HG02852 (cell line): Measurements from ENCODE around the gene GPAT3.
A peak's percentile ranks its signal among the peaks of the same experiment; 100 is the strongest.
"Not testable (repeated sequence)": the region's sequence is repeated elsewhere in the genome, so short reads cannot be mapped to it uniquely, and the experiment has no call there.

Source experiments
- ATAC-seq: cut with Tn5 transposase; IDR thresholded peaks from one replicate; pipeline ENCODE4 v1.9.1; 2021; ENCODE audit warnings: mild to moderate bottlenecking, moderate library complexity; ENCODE audit not compliant: unreplicated experiment

GPAT3 gene

GRCh38 chr4:83548151-83548905, 12.4 kb downstream of the GPAT3 start:
- ATAC-seq, result peak; percentile 95

DNA sequence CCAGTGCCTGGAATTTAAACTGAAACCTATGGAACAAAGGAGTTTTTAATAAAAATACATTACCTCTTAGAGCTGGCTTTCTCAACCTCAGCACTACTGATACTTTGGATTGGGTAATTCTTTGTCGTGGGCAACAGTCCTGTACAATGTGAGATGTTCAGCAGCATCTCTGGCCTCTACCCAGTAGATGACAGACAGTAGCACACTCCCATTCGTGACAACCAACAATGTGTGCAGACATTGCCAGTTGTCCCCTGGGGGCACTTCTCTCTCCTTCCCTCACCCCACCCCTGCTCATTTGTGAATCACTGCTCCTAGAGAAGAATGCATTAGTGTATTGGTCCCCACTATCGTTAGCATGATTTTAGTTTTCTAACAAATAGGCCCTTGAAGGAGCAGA, 16.2 kb downstream of the GPAT3 start:
- ATAC-seq, result no peak

- ATAC-seq, result peak; percentile 33
These were observed 17.0 kb downstream of the GPAT3 start for GRCh38 chr4:83552924-83553323.

DNA sequence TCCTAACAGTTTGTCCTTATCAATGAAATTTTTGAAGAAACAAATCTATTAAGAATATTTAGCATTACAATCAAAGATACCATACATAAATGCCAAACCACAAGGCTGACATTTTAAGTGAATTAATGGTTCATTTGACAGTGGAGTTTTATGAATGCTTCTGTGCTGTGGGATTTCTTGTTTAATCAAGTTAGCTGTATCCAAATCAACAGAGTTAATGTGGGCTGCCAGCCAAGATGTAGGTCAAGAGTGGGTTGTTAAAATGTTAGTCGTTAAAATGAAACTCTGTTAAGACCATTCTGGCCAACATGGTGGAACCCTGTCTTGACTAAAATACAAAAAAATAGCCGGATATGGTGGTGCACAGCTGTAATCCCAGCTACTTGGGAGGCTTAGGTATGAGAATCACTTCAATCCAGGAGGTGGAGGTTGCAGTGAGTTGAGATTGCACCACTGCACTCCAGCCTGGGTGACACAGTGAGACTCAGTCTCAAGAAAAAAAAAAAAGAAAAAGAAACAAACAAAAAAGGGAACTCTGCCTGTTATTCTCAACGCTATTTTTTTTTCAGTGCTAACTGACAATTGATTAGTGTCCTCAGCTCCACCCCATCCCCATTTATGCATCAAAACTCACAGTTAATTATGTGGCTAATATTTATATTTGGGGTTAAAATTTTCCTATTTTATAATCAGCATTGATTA, 20.2 kb downstream of the GPAT3 start:
- no peak for ATAC-seq

GRCh38 chr4:83556816-83557215, 20.9 kb downstream of the GPAT3 start:
- ATAC-seq, result no peak

DNA sequence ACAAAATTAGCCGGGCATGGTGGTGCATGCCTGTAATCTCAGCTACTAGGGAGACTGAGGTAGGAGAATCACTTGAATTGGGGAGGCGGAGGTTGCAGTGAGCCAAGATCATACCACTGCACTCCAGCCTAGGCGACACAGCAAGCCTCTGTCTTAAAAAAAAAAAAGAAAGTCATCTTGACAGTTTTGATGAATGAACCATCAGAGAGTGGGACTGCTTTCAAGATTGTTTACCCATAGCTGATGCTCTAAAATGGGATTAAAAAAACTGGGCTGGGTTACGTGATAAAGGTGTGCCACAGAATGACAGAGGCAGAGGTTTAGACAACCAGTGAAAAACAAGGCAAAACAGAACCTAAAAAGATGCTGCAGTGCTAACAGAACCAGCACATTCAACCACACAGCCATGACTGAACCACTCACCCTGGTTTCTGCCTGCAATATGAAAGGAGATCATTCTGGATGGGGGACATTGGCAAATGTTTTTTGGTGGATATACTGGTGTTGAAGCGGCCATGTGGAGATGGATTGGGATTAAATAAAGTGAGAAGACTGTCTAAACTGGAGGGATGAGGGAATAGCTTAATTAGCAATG, 22.2 kb downstream of the GPAT3 start:
- ATAC-seq, result no peak

DNA sequence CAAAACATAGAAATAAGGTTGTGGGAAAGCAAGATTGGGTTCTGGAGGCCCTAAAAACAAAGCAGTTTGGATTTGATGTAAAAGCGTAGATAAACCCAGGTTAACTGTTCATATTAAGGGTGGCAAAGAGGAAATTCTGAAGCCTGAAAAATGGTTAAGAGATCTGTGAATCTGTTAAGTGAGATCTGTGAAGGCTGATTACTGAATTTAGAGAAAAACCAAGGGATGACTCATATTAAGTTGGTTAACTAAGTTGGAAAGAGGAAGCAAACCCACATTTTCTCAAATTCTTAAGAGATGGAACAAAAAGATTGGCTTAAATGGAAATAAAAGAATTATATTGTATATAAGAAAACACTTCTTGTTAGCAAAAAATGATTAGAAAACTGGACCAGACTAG, 22.8 kb downstream of the GPAT3 start:
- no peak for ATAC-seq

- no peak for ATAC-seq
These were observed 24.6 kb downstream of the GPAT3 start for GRCh38 chr4:83560523-83560922.

DNA sequence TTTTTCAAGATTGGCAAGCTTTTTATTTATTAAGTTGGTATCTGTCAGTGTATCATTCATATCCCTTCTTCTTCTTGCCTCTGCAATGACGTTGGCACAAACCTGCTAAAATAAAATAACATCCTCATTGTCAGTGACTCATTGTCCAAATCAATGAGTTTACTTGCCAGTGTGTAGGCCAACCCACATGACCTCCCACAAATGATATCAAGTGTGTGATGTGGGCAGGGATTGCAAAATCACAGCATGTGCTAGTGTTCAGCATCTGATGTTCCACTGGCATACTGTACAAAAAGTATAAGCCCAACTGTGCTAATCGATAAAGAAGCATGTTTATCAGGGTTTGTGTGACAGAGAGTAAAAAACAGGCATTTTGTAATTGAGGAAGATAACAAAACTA, 25.5 kb downstream of the GPAT3 start:
- ATAC-seq, result no peak

- no peak for ATAC-seq
These were observed 28.1 kb downstream of the GPAT3 start for GRCh38 chr4:83563998-83564397.

- ATAC-seq, result no peak
These were observed 32.2 kb downstream of the GPAT3 start for GRCh38 chr4:83568062-83568461.

GRCh38 chr4:83569429-83569828, 33.5 kb downstream of the GPAT3 start:
- no peak for ATAC-seq

- ATAC-seq, result peak; percentile 91
These were observed 34.1 kb downstream of the GPAT3 start for GRCh38 chr4:83569987-83570386.

DNA sequence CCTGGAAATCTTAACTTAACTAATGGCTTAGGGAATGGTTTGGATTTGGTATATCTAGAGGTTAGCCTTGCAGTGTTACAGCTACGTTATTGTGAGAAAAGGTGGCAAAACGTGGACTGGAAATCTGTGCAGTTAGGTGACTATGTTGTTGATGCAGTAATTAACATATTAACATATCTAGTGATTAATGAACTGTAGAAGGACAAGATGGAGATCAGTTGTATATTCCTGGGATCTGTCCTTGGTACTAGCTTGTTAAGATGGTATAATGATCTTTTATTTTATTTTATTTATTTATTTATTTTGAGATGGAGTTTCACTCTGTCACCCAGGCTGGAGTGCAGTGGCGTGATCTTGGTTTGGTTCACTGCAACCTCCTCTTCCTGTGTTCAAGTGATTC, 36.9 kb downstream of the GPAT3 start:
- ATAC-seq, result no peak

DNA sequence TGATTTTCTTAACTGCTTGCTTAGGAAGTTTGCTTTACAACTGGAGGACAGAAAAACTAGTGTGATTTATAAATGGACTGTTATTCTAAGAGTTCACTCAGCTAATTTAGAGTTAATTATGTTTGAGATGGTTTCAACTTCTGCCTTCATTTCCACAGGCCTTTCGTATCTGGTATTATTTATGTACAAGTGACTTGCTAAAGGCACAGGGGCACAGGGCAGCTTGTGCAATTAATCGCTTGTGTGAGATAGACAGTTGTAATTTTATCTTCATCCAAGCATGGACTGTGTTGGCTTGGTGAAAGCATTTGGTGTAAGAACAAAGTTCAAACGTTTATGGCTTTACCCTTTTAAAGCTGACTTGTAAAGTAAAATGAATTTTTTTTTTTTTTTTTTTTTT, 38.3 kb downstream of the GPAT3 start:
- ATAC-seq, result no peak

GRCh38 chr4:83576237-83576636, 40.3 kb downstream of the GPAT3 start:
- not testable (repeated sequence) for ATAC-seq

GRCh38 chr4:83581411-83582288, 45.7 kb downstream of the GPAT3 start:
- ATAC-seq, result peak; percentile 86

GRCh38 chr4:83582289-83582785, 46.4 kb downstream of the GPAT3 start:
- ATAC-seq, result peak; percentile 40

DNA sequence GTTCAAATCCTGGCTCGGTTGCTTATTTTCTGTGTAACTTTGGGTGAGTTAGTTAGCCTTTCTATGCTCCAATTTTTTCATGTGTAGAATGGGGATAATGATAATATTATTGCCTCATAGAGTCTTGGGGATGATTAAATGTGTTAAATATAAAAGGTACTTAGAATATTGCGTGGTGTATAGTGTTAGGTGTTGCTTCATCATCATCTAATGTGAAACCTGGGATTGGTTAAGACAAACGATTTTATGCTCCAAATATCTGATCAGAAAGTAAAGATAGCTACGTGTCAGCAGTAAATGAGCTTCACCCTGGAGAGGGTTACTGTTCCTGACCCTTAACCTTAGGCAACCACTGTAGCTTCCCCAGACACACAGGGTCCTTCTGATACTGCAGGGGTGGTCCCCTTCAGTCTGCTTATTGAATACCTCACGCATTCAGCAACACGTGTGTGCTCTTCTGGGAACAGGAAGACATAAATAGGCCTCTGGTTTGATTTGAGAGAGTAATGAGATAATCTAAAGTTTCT, 50.1 kb downstream of the GPAT3 start:
- no peak for ATAC-seq

DNA sequence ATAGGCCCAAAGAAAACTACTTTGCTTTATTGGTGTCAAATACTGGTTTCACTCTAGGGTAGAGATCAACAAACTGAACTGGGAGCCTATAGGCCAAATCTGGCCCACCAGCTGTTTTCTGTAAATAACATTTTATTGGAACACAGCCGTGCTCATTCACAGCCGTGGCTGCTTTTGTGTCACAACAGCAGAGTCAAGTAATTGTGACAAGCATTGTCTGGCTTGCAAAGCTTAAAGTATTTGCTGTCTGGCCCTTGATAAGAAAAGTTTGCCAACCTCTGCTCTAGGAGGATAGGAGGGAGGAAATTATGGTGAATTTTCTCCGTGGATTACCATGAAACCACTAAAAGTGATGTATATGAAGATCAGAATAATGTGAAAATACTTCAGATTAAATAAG, 53.4 kb downstream of the GPAT3 start:
- ATAC-seq, result no peak

- ATAC-seq, result no peak
These were observed 55.1 kb downstream of the GPAT3 start for GRCh38 chr4:83591056-83591455.
